Upper lobe of left lung (tissue), 4 donors: ENCODE measurements around the gene ATP7A.

ENCODE experiments used
- EP300 ChIP-seq, 4 donors: sonication (generic); formaldehyde crosslinking; IDR thresholded peaks; one replicate each; pipeline ENCODE4 v1.5.1; 2017; ENCODE audit warnings: antibody characterized with exemption in 4 of 4, control low read depth in 2 of 4
- POLR2AphosphoS5 ChIP-seq, 2 donors: sonication (generic); formaldehyde crosslinking; IDR thresholded peaks; one replicate each; pipeline ENCODE4 v1.5.1; 2017; ENCODE audit warnings: antibody characterized with exemption in 2 of 2
- TF ChIP-seq, protein P1 (sequence below), 6 experiments: fragments of 450-650 bp in 4 of 6; fragments of 200-600 bp in 2 of 6; sonication (generic) in 2 of 6; IDR thresholded peaks; one replicate each; pipeline ENCODE4 v1.5.1; 2016 to 2019; ENCODE audit warnings: antibody characterized with exemption in 6 of 6

DNA sequence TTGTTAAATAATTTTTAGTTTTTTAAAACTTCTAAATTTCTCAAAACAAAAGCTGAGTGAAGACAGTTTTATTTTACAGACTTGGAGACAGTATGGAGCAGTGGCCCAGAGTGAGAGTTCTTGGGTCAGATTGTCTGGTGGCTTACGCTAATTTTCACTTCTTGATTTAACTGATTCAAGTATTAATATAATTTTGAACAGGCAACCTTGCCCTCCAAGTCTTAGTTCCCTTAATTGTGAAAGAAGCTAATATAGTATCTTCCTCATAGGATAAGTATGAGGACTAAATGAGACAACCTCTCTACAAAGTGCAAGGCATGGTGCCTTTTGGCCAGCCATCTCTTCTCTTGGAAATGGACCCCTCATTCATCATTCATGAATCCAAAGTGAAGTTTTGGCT is 25.4 kb downstream of the ATP7A start:
- TF ChIP-seq, protein P1, sequence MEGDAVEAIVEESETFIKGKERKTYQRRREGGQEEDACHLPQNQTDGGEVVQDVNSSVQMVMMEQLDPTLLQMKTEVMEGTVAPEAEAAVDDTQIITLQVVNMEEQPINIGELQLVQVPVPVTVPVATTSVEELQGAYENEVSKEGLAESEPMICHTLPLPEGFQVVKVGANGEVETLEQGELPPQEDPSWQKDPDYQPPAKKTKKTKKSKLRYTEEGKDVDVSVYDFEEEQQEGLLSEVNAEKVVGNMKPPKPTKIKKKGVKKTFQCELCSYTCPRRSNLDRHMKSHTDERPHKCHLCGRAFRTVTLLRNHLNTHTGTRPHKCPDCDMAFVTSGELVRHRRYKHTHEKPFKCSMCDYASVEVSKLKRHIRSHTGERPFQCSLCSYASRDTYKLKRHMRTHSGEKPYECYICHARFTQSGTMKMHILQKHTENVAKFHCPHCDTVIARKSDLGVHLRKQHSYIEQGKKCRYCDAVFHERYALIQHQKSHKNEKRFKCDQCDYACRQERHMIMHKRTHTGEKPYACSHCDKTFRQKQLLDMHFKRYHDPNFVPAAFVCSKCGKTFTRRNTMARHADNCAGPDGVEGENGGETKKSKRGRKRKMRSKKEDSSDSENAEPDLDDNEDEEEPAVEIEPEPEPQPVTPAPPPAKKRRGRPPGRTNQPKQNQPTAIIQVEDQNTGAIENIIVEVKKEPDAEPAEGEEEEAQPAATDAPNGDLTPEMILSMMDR (IDR thresholded peaks at IDR 0.05): no peak
- TF ChIP-seq POLR2AphosphoS5 (IDR thresholded peaks at IDR 0.05): no peak
- TF ChIP-seq EP300 (IDR thresholded peaks at IDR 0.05): no peak
